Measurements from ENCODE around the gene DAZAP1. TPM values are rescaled to one million over a fixed set of nuclear protein-coding genes. Genes with fewer than 3 reads are reported as not detected.
A peak's percentile ranks its signal among the peaks of the same experiment; 100 is the strongest.

The DAZAP1 gene
- total RNA-seq, 1 experiment from 2014 or later = 246 TPM

- intact Hi-C loops (cut with micrococcal nuclease) = no loop called here
- Mint-ChIP-seq H3K27me3 (ENCODE audit: insufficient read depth, unreplicated experiment) (no peaks in the 10 kb centered on the region), H3K4me1 (ENCODE audit: insufficient read depth, unreplicated experiment) (peaks cover 11% of the 10 kb centered on the region), H3K36me3 (ENCODE audit: insufficient read depth, unreplicated experiment) (no peaks in the 10 kb centered on the region), H3K27ac (ENCODE audit: low read depth, unreplicated experiment) (peak overlapping the region; percentile 17), H3K4me3 (ENCODE audit: unreplicated experiment) (peak overlapping the region; percentile 37), H3K9me3 (ENCODE audit: unreplicated experiment) (no peaks in the 10 kb centered on the region)
- DNase-seq (ENCODE audit: unreplicated experiment) = peak; percentile 86
- CTCF ChIA-PET = interaction anchor here (0.6 to 0.9 kb wide), 7 partner anchors 13 to 177 kb away, joined by 3 to 4 read pairs (median 3); no protein-coding TSS in a partner anchor
- no peak for TF ChIP-seq CTCF (IDR thresholded peaks at IDR 0.05; ENCODE audit: unreplicated experiment)
- POLR2A ChIA-PET = interaction anchor here (0.5 to 1.8 kb wide), 12 partner anchors 8 to 257 kb away, joined by 3 to 9 read pairs (median 4); partner anchors contain the start of genes CIRBP, FAM174C and NDUFS7
- no TSS peak for BruUV-seq (replicated peaks)
These were observed 4.8 kb upstream of the DAZAP1 start for GRCh38 chr19:1402411-1403070.

DNA sequence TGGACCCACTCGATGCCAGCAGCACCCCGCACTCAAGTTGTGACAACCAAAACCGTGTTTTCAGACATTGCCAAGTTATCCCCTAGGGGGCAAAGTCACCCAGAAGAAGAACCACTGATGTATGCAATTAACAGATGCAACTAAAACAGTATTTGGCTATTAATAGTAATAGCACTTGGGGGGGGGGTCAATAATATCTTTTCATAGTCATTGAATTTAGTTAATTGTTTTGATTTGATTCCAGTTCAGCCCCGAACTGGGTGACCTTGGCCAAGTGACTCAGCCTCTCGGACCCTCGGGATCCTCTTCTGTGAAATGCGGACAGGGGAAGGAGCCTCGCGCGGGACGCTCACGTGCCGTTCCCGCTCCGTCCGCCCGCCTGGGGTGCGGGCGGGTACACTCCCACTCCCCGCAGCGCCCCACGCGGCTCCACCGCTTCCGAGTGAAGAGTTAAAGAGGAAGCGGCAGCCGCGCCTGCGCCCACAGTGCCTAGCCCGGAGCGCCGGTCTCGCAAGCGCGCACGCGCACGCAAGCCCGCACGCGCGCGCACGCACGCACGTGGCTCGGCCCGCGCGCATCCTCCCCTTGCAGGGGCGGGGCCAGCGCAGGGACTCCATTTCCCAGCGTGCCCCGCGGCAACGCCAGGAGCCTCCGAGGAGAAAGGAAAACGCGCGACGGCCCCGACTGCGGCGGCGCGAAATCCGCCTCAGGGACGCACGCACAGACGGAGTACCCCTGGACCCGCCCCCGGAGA lies 435 bp upstream of the DAZAP1 start:
- POLR2A ChIA-PET = no interaction called here
- CTCF ChIA-PET = no interaction called here
- Mint-ChIP-seq H3K4me1 (ENCODE audit: insufficient read depth, unreplicated experiment) (peaks cover 35% of the 10 kb centered on the region), H3K27ac (ENCODE audit: low read depth, unreplicated experiment) (no peak overlapping the region), H3K36me3 (ENCODE audit: insufficient read depth, unreplicated experiment) (peaks cover 14% of the 10 kb centered on the region), H3K4me3 (ENCODE audit: unreplicated experiment) (peak overlapping the region; percentile 76), H3K9me3 (ENCODE audit: unreplicated experiment) (no peaks in the 10 kb centered on the region), H3K27me3 (ENCODE audit: insufficient read depth, unreplicated experiment) (no peaks in the 10 kb centered on the region)
- intact Hi-C loops (cut with micrococcal nuclease) = no loop called here
- TSS peak; percentile 75 for BruUV-seq (replicated peaks)
- DNase-seq (ENCODE audit: unreplicated experiment) = peak; percentile 99
- peak; percentile 44 for TF ChIP-seq CTCF (IDR thresholded peaks at IDR 0.05; ENCODE audit: unreplicated experiment)

DNA sequence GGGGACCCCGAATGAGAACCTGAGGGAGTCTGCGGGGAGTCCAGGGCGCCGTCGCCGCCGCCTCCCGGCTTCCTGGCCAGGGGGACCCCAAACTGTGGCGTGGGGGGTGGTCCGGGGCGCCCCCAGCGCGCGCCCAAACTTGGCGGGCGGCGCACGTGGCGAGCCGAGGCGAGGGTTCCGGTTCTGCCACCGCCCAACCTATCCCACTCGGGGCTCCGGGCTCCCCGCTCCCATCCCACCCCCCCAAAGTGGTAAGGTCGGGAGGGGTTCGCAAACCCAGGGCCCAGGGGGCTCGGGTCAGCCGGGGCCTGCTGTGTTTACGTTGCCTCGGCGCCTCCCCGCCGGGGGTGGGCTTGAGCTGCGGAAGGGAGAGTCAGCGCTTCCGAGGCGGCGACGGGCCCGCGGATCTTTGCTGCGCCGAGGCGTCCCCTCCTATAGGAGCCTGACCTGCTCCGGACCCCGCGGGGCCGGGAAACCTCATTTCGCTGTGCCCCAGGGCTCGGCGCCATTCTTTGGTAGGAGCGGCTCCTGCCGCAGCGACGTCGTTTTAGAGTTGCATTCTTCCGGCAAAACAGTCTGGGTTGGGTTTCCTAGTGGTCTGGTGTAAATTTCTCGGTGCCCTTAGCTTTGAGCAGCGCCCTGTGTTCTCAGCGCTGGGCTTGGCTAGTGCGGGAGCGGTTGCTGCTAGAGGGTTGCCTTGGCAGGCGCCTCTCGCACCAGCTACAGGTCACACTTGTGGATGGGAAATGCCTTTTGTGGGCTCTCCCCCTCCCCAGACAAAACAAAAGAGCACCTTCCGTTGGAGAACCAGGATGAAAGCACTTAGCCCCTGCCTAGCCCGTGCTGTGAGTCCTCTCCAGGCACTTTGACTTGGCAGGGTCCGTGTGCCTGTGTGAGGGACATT lies 1.2 kb downstream of the DAZAP1 start:
- TSS peak; percentile 35 for BruUV-seq (replicated peaks)
- Mint-ChIP-seq H3K27me3 (ENCODE audit: insufficient read depth, unreplicated experiment) (no peaks in the 10 kb centered on the region), H3K4me3 (ENCODE audit: unreplicated experiment) (peak overlapping the region; percentile 88), H3K9me3 (ENCODE audit: unreplicated experiment) (no peaks in the 10 kb centered on the region), H3K27ac (ENCODE audit: low read depth, unreplicated experiment) (peak overlapping the region; percentile 85), H3K4me1 (ENCODE audit: insufficient read depth, unreplicated experiment) (peaks cover 24% of the 10 kb centered on the region), H3K36me3 (ENCODE audit: insufficient read depth, unreplicated experiment) (peaks cover 22% of the 10 kb centered on the region)
- POLR2A ChIA-PET = interaction anchor here (0.9 to 2.3 kb wide), 4 partner anchors 26 to 167 kb away, joined by 3 to 10 read pairs (median 4); partner anchors contain the start of genes ATP5F1D and FAM174C
- intact Hi-C loops (cut with micrococcal nuclease) = no loop called here
- no peak for TF ChIP-seq CTCF (IDR thresholded peaks at IDR 0.05; ENCODE audit: unreplicated experiment)
- CTCF ChIA-PET = no interaction called here
- DNase-seq (ENCODE audit: unreplicated experiment) = peak; percentile 35
